Natural killer cell treated with Interleukin-12 subunit alpha and Interleukin-12 subunit beta and Interleukin-15 and Interleukin-18, amount 100 ng/mL, for 72 hours (primary cell): Measurements from ENCODE around the gene MTCL3.

Source experiments
- ATAC-seq, 2 donors: fragments of 150-1000 bp; cut with Tn5 transposase in 1 of 2; sonication (Bioruptor Pico), chemical (Tn5 transposase) in 1 of 2; 2 replicates each; pipeline ENCODE4 v1.10.0; 2021
- DNase-seq: peaks from one replicate; pipeline ENCODE4 v3.0.0; 2022; ENCODE audit warnings: low spot score
- H3K27ac Mint-ChIP-seq, 2 donors: 1 replicate in 1 of 2; 2 replicates in 1 of 2; pipeline ENCODE4 v1.8.0; 2022; ENCODE audit warnings: mixed read lengths in 2 of 2, mild to moderate bottlenecking in 1 of 2, moderate library complexity in 1 of 2
- H3K27me3 Mint-ChIP-seq, 2 donors: 1 replicate in 1 of 2; 2 replicates in 1 of 2; pipeline ENCODE4 v1.8.0; 2022; ENCODE audit warnings: mixed read lengths in 2 of 2
- H3K36me3 Mint-ChIP-seq: one replicate; pipeline ENCODE4 v1.8.0; 2022; ENCODE audit warnings: mixed read lengths
- H3K4me1 Mint-ChIP-seq, 2 donors: 1 replicate in 1 of 2; 2 replicates in 1 of 2; pipeline ENCODE4 v1.8.0; 2022; ENCODE audit warnings: low read depth in 2 of 2, mixed read lengths in 2 of 2, mild to moderate bottlenecking in 1 of 2
- H3K4me3 Mint-ChIP-seq: one replicate; pipeline ENCODE4 v1.8.0; 2022; ENCODE audit warnings: mixed read lengths
- H3K9me3 Mint-ChIP-seq: 2 replicates; pipeline ENCODE4 v1.8.0; 2022; ENCODE audit warnings: mixed read lengths

The MTCL3 gene

DNA sequence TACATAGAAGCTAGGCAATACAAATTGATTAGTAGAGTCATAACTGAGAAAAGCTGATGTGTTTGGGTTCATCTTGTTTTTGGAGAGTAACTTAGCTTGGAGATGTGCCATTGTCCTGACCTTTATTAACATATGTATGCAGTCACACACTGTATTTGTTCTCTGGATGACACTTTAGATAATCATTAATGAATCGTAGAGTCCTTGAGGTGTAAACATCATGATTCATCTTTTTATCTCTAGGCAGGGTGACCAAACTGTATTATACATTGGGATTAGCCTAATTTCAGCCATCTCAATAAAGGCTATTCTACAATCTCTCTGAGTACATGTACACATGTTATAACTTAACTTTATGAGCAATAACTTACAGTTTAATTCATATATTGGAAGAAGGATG lies 3.6 kb upstream of the MTCL3 start:
- peaks cover 36 to 66% of the 10 kb centered on the region in 2 donors for H3K27me3 Mint-ChIP-seq
- DNase-seq, result no peak

DNA sequence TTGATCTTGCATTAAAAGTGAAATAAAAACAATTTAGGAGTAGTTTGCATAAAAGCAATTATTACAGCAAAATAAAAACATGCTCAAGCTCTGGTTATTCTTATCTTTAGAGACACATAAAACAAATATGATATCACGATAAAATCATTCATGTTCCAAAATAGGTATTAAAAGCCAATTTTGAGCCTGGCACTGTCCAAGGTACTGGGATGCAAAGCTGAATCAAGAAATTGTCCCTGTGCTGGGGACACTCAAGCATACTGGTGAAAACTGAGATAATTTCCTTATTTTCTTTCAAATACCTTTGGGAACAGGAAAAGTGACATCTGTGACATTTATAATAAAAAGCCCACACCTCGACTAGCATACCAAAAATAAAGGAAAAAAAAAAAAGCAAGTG lies 931 bp upstream of the MTCL3 start:
- peaks cover 45 to 68% of the 10 kb centered on the region in 2 donors for H3K27me3 Mint-ChIP-seq
- H3K9me3 Mint-ChIP-seq, result peaks cover 2% of the 10 kb centered on the region
- no peak for DNase-seq

More for the DNA sequence above, 3.6 kb upstream of the MTCL3 start:
- Mint-ChIP-seq H3K4me3 (no peak overlapping the region), H3K27ac (no peak overlapping the region), H3K36me3 (no peaks in the 10 kb centered on the region), H3K4me1 (peaks cover 3 to 6% of the 10 kb centered on the region in 2 donors), H3K9me3 (peaks cover 2% of the 10 kb centered on the region)
- ATAC-seq, result no peak

DNA sequence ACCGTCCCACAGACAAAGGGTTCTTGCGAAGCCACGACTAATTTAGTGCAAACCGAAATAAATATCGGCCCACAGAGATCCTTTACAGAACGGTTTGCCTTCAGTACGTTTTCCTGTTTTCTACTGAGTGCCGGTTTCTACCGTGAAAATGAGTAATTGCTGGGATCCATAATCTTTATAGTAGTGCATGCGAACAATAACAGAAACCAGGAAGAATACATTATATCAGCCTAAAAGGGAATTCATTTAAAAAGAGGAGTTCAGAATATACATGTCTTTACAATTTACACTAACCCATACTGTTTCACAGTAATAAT lies 292 bp upstream of the MTCL3 start:
- no peak for DNase-seq
- Mint-ChIP-seq H3K27me3 (peaks cover 50 to 73% of the 10 kb centered on the region in 2 donors), H3K4me3 (peak overlapping the region; percentile 64), H3K9me3 (peaks cover 2% of the 10 kb centered on the region), H3K4me1 (peaks cover 17 to 21% of the 10 kb centered on the region in 2 donors), H3K36me3 (no peaks in the 10 kb centered on the region), H3K27ac (no peak overlapping the region)
- no peak for ATAC-seq

More for the DNA sequence above, 931 bp upstream of the MTCL3 start:
- H3K36me3 Mint-ChIP-seq, result no peaks in the 10 kb centered on the region
- peaks cover 14 to 17% of the 10 kb centered on the region in 2 donors for H3K4me1 Mint-ChIP-seq
- no peak for ATAC-seq
- no peak overlapping the region for H3K4me3 Mint-ChIP-seq
- no peak overlapping the region for H3K27ac Mint-ChIP-seq

DNA sequence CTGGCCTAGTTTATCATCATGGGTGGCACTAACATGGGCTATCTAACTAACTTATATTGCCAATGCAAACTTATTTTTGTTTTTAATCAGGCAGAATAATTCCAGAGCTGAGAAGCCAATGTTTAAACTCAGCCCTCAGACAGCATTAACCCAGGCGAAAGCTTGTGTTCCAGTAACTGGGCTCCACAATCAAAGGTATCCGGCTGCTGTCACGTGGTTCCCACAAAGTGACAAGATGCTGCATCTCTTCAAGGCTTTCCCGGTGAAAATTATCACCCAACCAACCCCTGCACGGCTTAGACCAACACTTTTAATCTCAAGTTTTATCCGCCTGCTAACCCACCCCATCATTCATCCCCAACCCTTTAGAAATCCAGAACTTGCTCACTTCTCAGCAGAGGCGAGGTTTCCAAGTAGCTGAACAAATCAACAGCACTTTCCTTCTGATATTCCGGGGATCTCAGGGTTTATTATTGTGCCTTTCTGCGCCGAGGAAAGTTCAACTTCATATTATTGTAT lies 885 bp downstream of the MTCL3 start:
- Mint-ChIP-seq H3K4me3 (peak overlapping the region; percentile 64), H3K4me1 (peaks cover 17 to 21% of the 10 kb centered on the region in 2 donors), H3K27me3 (peaks cover 47 to 61% of the 10 kb centered on the region in 2 donors), H3K9me3 (peaks cover 2% of the 10 kb centered on the region), H3K27ac (no peak overlapping the region), H3K36me3 (no peaks in the 10 kb centered on the region)
- ATAC-seq (no peak), DNase-seq (no peak)

- H3K27me3 Mint-ChIP-seq, result peaks cover 47 to 61% of the 10 kb centered on the region in 2 donors
- H3K27ac Mint-ChIP-seq, result no peak overlapping the region
- H3K4me1 Mint-ChIP-seq, result peaks cover 17 to 21% of the 10 kb centered on the region in 2 donors
- ATAC-seq (no peak), DNase-seq (no peak)
- no peaks in the 10 kb centered on the region for H3K36me3 Mint-ChIP-seq
- peak overlapping the region; percentile 64 for H3K4me3 Mint-ChIP-seq
- peaks cover 2% of the 10 kb centered on the region for H3K9me3 Mint-ChIP-seq
These were observed 1.4 kb downstream of the MTCL3 start for GRCh38 chr6:127517693-127518092.

GRCh38 chr6:127516662-127517273 lies 2.4 kb downstream of the MTCL3 start:
- Mint-ChIP-seq H3K4me1 (peaks cover 17 to 21% of the 10 kb centered on the region in 2 donors), H3K4me3 (peak overlapping the region; percentile 92), H3K27me3 (peaks cover 45 to 54% of the 10 kb centered on the region in 2 donors), H3K27ac (peak overlapping the region in 1 of 2 donors; percentile 79), H3K9me3 (peaks cover 1% of the 10 kb centered on the region), H3K36me3 (no peaks in the 10 kb centered on the region)
- ATAC-seq, result peak; percentile 55 to 58
- no peak for DNase-seq

DNA sequence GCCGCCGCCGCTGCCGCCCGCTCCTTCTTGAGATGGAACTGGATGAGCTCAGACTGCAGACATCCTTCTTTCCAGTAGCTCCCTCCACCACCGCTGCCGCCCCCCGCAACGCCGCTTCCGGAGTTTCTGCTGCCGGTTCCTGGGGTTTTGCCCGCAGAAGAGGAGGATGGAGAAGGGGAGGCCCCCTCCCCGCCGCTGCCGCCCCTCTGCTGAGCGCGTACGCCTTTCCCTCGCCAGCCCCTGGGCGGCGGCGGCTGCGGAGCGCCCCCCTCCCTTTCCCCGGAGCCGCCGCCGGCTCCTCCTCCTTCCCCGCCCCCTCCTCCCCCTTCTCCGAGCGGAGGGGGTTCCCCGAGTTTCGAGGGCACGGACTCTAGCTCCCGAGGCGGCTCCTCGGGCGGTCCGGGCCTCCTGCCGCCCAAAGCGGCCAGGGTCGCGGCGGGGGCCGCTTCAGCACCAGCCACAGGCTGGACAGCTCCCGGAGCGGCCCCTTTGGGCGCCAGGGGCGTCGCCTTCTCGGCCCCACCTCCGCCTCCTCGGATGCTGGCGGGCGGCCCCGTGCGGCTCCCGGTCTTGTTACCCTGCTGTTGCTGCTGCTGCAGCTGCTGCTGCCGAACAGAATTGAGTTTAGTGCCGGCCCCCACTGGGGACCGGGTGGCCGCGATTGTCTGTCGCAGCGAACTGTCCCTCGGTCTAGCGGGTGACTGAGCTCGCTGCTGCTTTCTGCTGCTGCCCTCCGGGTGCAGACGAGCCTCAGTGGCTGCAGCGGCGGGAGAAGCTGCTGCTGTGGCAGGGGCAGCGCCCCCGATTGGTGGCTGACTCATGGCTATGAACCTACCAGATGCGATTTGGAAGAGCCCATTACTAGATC lies 3.1 kb downstream of the MTCL3 start:
- H3K4me3 Mint-ChIP-seq, result peak overlapping the region; percentile 92
- DNase-seq, result peak; percentile 70
- peak; percentile 84 to 86 for ATAC-seq
- no peaks in the 10 kb centered on the region for H3K9me3 Mint-ChIP-seq
- peaks cover 41 to 47% of the 10 kb centered on the region in 2 donors for H3K27me3 Mint-ChIP-seq
- H3K36me3 Mint-ChIP-seq, result no peaks in the 10 kb centered on the region
- peak overlapping the region in 1 of 2 donors; percentile 79 for H3K27ac Mint-ChIP-seq
- H3K4me1 Mint-ChIP-seq, result peaks cover 17 to 21% of the 10 kb centered on the region in 2 donors

GRCh38 chr6:127515234-127515793 lies 3.8 kb downstream of the MTCL3 start:
- Mint-ChIP-seq H3K27ac (peak overlapping the region in 1 of 2 donors; percentile 60), H3K4me1 (peaks cover 17 to 21% of the 10 kb centered on the region in 2 donors), H3K9me3 (no peaks in the 10 kb centered on the region), H3K36me3 (no peaks in the 10 kb centered on the region), H3K27me3 (peaks cover 41 to 52% of the 10 kb centered on the region in 2 donors), H3K4me3 (peak overlapping the region; percentile 87)
- DNase-seq, result no peak
- peak in 1 of 2 donors; percentile 10 for ATAC-seq

DNA sequence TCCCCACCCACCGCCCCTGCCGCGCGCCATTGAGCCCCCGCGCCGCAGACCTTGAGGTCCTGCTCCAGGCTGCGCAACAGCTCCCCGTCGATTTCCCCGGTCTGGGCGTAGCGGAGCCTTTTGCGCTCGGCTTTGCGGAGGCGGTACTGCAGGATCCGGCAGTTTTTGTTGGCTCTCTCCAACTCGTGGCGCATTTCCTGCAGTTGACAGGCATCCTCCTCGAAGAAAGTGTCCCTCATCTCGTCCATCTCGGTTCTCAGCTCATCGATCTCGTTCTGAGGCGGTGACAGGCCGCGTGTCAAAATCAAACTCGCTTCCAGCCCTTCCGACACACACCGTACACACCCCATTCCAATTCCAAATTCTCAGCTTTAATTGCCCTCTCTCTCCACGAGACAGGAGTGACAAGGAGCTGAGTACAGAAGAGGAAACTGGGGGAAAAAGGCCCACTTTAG lies 4.3 kb downstream of the MTCL3 start:
- H3K27me3 Mint-ChIP-seq, result peaks cover 41 to 50% of the 10 kb centered on the region in 2 donors
- peaks cover 17 to 21% of the 10 kb centered on the region in 2 donors for H3K4me1 Mint-ChIP-seq
- peak in 1 of 2 donors; percentile 17 for ATAC-seq
- H3K36me3 Mint-ChIP-seq, result no peaks in the 10 kb centered on the region
- H3K27ac Mint-ChIP-seq, result peak overlapping the region in 1 of 2 donors; percentile 60
- H3K9me3 Mint-ChIP-seq, result no peaks in the 10 kb centered on the region
- no peak for DNase-seq
- peak overlapping the region; percentile 87 for H3K4me3 Mint-ChIP-seq

DNA sequence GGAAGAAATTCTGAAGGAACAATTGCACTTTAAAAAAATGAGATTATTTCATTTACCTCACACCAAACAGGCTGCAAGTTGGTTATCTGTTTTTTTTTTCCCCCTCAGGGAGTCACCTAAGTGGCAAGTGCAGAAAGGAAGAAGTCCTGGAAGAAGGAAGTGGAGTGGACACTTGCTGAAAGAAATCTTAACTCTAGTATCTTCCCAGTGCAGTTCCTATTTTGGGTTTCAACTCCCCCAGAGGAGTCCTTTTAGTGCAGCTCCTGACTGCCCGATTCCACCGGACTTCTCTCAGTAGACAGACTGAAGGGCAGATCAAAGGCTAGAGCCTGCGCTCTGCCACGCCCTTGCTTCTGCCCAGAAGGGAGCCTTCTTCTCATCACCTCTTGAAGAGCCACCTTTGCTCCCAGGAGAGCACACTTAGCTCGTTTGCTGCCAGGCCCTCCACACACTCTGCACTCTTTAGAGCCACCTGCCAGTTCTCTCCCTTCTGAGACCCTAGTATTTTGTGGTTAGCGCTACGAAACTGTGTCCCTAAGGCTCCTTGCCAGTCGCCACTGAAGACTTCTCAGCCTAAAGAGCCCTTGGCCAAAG lies 4.9 kb downstream of the MTCL3 start:
- Mint-ChIP-seq H3K4me1 (peaks cover 17 to 18% of the 10 kb centered on the region in 2 donors), H3K27me3 (peaks cover 38 to 44% of the 10 kb centered on the region in 2 donors), H3K36me3 (no peaks in the 10 kb centered on the region), H3K27ac (no peak overlapping the region), H3K9me3 (no peaks in the 10 kb centered on the region), H3K4me3 (peak overlapping the region; percentile 87)
- no peak for ATAC-seq
- DNase-seq, result no peak

DNA sequence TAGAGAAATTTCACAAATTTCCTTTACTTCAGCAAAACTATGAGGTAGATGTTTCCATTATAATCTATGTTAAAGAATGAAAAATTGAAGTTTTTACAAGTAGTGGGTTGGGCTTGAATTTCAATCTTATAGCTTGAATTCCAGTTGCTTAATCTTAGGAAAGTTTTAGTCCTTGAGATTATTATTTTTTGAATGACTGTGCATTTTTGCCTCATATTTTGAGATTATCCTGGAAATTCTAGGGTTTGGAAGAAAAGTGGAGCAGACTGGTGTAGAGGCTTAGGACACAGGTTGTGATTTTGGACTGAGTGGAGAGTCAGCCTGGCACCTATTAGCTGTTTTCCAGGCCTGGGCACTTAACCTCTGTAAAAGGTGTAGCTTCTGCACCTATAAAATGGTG lies 5.7 kb downstream of the MTCL3 start:
- Mint-ChIP-seq H3K9me3 (no peaks in the 10 kb centered on the region), H3K27me3 (peaks cover 32 to 36% of the 10 kb centered on the region in 2 donors), H3K4me3 (no peak overlapping the region), H3K36me3 (no peaks in the 10 kb centered on the region), H3K27ac (no peak overlapping the region), H3K4me1 (peaks cover 14 to 15% of the 10 kb centered on the region in 2 donors)
- no peak for DNase-seq
- no peak for ATAC-seq

- Mint-ChIP-seq H3K36me3 (no peaks in the 10 kb centered on the region), H3K27ac (no peak overlapping the region), H3K4me3 (no peak overlapping the region), H3K27me3 (peaks cover 17 to 19% of the 10 kb centered on the region in 2 donors), H3K4me1 (peaks cover 6 to 7% of the 10 kb centered on the region in 2 donors), H3K9me3 (no peaks in the 10 kb centered on the region)
- no peak for DNase-seq
- no peak for ATAC-seq
These were observed 8.3 kb downstream of the MTCL3 start for GRCh38 chr6:127510876-127511275.

- ATAC-seq (no peak), DNase-seq (no peak)
- Mint-ChIP-seq H3K27ac (no peak overlapping the region), H3K4me3 (no peak overlapping the region), H3K9me3 (no peaks in the 10 kb centered on the region), H3K36me3 (no peaks in the 10 kb centered on the region), H3K4me1 (no peaks in the 10 kb centered on the region), H3K27me3 (peaks cover 5 to 8% of the 10 kb centered on the region in 2 donors)
These were observed 12.2 kb downstream of the MTCL3 start for GRCh38 chr6:127506894-127507293.
